ENCODE results near the gene ZNF384.

GRCh38 chr12:6643569-6644256 lies 45.5 kb downstream of the ZNF384 start:
- TF ChIP-seq EZH2 (IDR thresholded peaks at IDR 0.05; ENCODE audit: insufficient read depth, low read length) (no peak), CTCF (IDR thresholded peaks at IDR 0.05; ENCODE audit: insufficient read depth, low read depth, low read length) (no peak)

All from astrocyte (in vitro differentiated cells and primary cell).